Esophagus squamous epithelium (tissue), 4 donors: Measurements from ENCODE around the gene NAALAD2.

Source experiments
- POLR2A ChIP-seq, 4 donors: fragments of 450-650 bp; IDR thresholded peaks; one replicate each; pipeline ENCODE4 v1.6.1; 2017; ENCODE audit warnings: antibody characterized with exemption in 4 of 4, mild to moderate bottlenecking in 4 of 4, moderate library complexity in 3 of 4
- TF ChIP-seq, protein P1 (sequence below), 6 experiments: fragments of 450-650 bp in 4 of 6; fragments of 200-600 bp in 2 of 6; sonication (generic) in 2 of 6; IDR thresholded peaks; one replicate each; pipeline ENCODE4 v1.5.1; 2016 to 2019; ENCODE audit warnings: antibody characterized with exemption in 6 of 6, mild to moderate bottlenecking in 4 of 6, moderate library complexity in 4 of 6

DNA sequence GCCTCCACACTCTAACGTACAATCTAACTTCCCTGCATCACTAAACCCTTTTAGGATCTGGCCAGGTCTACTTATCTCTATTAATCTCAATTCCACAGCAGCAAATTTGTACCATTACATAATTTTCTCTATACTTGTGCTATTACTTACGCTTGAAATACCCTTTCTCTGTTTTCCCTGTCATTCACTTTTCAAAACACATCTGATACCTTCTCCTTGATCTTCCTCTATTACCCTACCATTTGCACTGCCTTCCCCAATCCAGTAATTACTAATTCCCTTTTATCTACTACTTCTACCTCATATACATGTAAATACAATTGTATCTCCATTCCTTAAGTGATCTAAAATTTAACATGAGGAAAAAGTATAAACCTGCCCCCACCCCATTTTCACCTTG lies 74.4 kb downstream of the NAALAD2 start:
- no peak for TF ChIP-seq POLR2A (IDR thresholded peaks at IDR 0.05)
- TF ChIP-seq, protein P1, sequence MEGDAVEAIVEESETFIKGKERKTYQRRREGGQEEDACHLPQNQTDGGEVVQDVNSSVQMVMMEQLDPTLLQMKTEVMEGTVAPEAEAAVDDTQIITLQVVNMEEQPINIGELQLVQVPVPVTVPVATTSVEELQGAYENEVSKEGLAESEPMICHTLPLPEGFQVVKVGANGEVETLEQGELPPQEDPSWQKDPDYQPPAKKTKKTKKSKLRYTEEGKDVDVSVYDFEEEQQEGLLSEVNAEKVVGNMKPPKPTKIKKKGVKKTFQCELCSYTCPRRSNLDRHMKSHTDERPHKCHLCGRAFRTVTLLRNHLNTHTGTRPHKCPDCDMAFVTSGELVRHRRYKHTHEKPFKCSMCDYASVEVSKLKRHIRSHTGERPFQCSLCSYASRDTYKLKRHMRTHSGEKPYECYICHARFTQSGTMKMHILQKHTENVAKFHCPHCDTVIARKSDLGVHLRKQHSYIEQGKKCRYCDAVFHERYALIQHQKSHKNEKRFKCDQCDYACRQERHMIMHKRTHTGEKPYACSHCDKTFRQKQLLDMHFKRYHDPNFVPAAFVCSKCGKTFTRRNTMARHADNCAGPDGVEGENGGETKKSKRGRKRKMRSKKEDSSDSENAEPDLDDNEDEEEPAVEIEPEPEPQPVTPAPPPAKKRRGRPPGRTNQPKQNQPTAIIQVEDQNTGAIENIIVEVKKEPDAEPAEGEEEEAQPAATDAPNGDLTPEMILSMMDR (IDR thresholded peaks at IDR 0.05) = no peak
